GM18519 (cell line): Measurements from ENCODE around the gene FASN.

Source experiments
- ATAC-seq: cut with Tn5 transposase; IDR thresholded peaks from one replicate; pipeline ENCODE4 v1.9.1; 2021; ENCODE audit warnings: mild to moderate bottlenecking, moderate library complexity; ENCODE audit not compliant: unreplicated experiment, low FRiP score

FASN gene

GRCh38 chr17:82059272-82060000 lies 38.6 kb downstream of the FASN start:
- ATAC-seq = no peak

GRCh38 chr17:82058855-82059249 lies 39.2 kb downstream of the FASN start:
- no peak for ATAC-seq

- ATAC-seq = no peak
Measured at GRCh38 chr17:82058230-82058854, 39.7 kb downstream of the FASN start.

- ATAC-seq = no peak
Measured at GRCh38 chr17:82056729-82057621, 41.1 kb downstream of the FASN start.

GRCh38 chr17:82055965-82056728 lies 41.9 kb downstream of the FASN start:
- ATAC-seq = no peak

GRCh38 chr17:82055023-82055964 lies 42.7 kb downstream of the FASN start:
- no peak for ATAC-seq

GRCh38 chr17:82054351-82055022 lies 43.5 kb downstream of the FASN start:
- no peak for ATAC-seq

GRCh38 chr17:82053556-82054263 lies 44.3 kb downstream of the FASN start:
- no peak for ATAC-seq

- ATAC-seq = no peak
Measured at GRCh38 chr17:82053130-82053529, 44.9 kb downstream of the FASN start.

GRCh38 chr17:82052638-82053059 lies 45.4 kb downstream of the FASN start:
- no peak for ATAC-seq

GRCh38 chr17:82051776-82052637 lies 46.0 kb downstream of the FASN start, which contains the start of the genes GPS1 and RFNG:
Gene GPS1 (plus strand): TSS chr17:82051898. CDS start chr17:82051932, 34 bp downstream.
Gene RFNG (minus strand): TSS chr17:82051811. CDS start chr17:82051766, 45 bp downstream.
- ATAC-seq = no peak

- ATAC-seq = no peak
Measured at GRCh38 chr17:82050761-82051641, 47.0 kb downstream of the FASN start.

- ATAC-seq = no peak
Measured at GRCh38 chr17:82050152-82050760, 47.8 kb downstream of the FASN start.

GRCh38 chr17:82049521-82049971 lies 48.5 kb downstream of the FASN start:
- no peak for ATAC-seq

GRCh38 chr17:82049106-82049505 lies 48.9 kb downstream of the FASN start:
- ATAC-seq = no peak

- ATAC-seq = no peak
Measured at GRCh38 chr17:82048571-82048971, 49.5 kb downstream of the FASN start.
